Femur (tissue), 1 donor: ENCODE measurements around the gene MCCD1.

Experiments used
- DNase-seq: peaks from one replicate; pipeline ENCODE4 v3.0.0-alpha.2; 2017

The MCCD1 gene

DNA sequence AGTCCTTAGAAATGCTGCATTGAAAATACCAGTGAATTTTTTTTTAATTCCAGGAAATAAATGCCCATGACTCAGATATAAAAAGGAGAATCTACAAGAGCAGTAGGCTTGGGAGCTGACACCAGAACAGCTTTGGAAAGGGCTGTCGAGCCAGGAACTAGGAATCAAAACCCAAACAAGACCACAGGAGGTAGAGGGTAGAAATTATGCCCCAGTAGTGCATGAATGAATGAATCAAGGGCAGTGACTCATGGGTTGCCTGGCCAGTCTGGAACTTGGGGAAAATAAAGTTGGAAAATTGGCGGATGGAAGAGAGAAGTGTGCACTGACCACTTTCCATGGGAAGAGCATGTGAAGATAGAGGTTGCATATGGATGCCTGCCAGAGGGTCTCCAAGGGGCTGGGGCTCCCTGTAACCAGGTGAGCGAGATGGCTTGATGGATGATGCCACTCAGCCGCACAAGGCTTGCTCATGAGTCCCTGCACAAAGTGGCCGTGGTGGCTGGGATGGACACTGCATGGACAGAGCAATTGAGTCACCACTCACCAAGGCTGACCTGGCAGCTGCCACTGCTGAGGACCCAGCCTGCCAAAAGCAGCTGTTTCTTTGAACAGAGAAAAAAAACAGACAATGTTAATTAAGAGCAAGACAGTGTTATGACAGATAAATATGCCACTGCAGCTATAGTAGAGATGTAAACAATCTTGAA is 15.2 kb upstream of the MCCD1 start:
- no peak for DNase-seq

DNA sequence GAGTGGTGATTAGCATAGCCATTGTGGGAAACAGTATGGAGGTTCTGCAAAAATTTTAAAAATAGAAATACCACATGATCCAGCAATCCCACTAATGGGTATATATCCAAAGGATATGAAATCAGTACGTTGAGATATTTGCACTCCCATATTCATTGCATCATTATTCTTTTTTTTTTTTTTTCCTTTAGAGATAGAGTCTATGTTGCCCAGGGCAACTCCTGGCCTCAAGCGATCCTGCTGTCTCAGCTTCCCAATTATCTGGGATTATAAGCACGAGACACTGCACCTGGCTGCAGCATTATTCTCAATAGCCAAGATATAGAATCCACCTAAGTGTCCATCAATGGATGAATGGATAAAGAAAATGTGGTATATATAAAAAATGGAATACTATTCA is 6.9 kb upstream of the MCCD1 start:
- no peak for DNase-seq

DNA sequence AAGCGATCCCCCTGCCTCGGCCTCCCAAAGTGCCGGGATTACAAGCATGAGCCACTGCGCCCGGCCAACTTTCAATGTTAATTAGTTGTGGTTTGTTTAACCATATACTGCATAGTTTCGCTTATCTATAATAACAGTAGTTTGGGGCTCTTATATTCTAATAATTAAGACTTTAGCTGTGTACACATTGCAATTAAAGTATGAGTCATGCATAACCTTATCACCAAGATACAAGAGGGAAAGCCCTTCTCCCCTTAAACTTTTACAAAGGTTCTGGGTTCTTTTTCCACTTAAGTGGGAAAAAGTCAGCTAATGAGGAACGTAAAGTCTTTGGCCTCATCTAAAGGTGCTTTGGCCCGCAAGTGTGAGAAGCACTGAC is 3.2 kb upstream of the MCCD1 start:
- DNase-seq = no peak

DNA sequence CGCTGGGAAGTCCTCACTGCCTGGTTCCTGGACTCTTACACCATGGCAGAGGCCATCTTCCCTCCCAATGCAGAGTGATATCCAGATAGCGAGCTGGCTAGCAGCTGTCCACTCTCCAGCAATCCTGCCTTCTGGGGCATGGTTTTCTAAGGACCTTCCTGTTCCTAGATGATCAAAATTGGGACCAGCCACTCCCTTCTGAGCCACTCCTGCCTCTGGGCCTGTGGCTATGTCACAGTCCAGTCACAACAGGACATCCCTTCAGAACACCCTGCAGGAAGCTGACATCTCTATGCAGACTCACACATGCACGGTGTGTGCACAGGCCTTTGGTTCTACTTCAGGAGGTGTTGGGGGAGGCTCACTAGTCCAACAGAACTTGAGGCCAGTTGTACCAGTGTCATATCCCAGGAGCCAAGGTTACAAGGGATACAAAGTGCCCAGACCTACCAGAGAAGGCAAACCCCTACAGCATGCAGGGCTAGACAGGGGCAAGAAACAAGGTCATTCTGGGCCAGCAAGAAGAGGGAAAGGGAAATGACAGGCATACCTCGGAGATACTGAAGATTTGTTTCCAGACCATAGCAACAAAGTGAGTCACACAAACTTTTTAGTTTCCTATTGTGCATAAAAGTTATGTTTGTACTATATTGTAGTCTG is 2.7 kb upstream of the MCCD1 start:
- DNase-seq = no peak

DNA sequence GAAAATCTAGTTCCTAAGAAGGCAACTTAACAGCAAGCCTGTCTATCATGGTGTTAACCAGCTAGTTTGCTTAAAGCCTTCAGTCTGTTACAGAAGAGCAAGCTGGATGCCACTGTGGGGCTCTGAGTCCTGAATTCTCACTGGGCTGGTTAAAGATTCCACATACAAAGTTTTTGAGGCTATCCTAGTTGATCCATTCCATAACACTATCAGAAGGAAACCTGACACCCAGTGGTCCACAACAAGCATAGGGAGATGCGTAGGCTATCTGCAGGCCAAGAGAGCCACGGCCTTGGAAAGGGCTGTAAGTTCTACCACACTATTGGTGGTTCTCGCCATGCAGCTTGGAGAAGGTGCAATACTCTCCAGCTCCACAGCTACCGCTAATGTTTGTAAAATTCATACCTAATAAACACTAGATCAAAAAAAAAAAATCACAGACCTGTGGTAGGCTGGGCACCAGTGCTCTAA is 420 bp upstream of the MCCD1 start:
- DNase-seq = no peak

DNA sequence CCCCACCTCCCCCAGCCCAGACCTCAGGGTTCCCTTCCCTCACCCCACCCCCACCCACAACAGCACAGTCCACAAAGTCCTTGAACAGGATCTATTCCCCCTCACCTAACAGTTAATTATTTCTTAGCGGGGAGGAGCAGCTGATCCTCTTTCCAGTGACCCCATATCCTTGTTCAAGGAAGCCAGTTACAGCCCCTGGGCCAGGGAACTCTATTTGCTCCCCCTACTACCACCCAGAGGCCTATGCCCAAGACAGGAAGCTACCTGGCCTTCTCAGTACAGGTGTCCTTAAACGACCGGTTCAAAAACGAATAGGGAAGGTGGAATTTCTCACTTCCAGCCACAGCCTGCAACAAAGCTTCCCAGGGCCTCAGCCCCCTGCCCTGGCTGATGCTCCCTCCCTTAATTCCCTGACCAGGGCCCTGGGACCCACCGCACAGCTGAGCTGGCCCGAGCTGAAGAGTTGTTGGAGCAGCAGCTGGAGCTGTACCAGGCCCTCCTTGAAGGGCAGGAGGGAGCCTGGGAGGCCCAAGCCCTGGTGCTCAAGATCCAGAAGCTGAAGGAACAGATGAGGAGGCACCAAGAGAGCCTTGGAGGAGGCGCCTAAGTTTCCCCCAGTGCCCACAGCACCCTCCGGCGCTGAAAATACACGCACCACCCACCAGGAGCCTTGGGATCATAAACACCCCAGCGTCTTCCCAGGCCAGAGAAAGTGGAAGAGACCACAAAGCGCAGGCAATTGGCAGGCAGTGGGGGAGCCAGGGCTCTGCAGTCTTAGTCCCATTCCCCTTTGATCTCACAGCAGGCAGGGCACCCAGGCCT is 778 bp downstream of the MCCD1 start:
- peak; percentile 46 for DNase-seq

DNA sequence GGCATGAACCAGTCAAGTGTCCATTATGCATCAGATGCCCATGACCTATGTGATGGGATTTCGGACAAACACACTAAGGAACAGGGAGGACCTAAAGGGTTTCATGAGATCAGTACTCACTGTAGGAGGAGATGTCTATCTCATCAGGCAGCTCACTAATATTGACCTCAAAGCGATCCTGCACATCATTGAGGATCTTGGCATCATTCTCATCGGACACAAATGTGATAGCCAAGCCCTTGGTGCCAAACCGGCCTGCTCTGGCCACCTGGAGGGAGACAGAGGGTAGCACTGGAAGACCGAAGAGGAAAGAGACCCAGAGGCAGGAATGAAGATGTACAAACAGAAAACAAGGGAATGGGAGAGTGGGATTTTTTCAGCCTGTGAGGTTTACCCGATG is 1.9 kb downstream of the MCCD1 start:
- no peak for DNase-seq

DNA sequence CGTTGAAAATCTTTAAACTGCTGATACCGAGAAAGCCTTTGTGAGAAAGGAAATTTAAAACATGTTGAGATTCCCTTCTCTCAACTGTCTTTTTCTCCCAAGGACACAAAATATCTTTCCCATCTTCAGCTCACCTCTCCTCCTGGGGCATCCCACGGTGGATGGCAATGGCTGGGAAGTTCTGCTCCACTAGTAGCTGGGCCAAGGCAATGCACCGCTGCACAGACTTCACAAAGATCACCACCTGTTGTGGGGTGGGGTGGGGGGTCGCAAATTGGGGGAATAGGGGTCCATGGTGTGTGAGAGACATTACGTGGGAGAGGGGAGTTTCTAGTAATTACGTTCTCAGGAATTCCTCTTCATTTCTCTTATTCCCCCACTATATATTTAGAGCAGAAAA is 2.4 kb downstream of the MCCD1 start:
- no peak for DNase-seq

DNA sequence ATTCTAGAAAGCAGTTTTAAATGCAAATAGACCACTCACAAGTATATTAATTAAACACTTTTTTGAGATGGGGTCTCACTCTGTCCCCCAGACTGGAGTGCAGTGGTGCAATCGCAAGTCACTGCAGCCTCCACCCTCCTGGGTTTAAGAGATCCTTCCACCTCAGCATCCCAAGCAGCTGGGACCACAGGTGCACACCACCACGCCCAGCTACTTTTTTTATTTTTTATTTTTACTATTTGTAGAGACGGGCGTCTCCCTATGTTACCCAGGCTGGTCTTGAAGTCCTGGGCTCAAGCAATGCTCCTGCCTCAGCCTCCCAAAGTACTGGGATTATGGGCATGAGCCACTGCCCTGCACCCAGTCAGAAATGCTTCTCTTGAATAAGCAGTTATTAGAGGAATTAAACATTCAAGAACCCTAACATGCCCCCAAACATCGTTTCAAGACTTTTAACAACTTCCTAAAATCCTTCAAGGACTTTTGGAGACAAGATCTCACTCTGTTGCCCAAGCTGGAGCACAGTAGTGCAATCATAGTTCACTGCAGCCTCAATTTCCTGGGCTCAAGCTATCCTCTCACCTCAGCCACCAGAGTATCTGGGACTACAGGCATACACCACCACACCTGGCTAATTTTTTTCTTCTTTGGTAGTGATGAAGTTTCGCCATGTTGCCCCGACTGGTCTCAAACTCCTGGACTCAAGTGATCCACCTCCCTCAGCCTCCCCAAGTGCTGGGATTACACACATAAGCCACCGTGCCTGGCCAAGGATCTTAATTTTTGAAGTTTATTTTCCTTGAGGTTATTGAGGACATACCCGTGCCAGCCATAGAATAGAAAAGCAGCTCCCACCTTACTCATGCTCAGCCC is 3.2 kb downstream of the MCCD1 start:
- DNase-seq = no peak

DNA sequence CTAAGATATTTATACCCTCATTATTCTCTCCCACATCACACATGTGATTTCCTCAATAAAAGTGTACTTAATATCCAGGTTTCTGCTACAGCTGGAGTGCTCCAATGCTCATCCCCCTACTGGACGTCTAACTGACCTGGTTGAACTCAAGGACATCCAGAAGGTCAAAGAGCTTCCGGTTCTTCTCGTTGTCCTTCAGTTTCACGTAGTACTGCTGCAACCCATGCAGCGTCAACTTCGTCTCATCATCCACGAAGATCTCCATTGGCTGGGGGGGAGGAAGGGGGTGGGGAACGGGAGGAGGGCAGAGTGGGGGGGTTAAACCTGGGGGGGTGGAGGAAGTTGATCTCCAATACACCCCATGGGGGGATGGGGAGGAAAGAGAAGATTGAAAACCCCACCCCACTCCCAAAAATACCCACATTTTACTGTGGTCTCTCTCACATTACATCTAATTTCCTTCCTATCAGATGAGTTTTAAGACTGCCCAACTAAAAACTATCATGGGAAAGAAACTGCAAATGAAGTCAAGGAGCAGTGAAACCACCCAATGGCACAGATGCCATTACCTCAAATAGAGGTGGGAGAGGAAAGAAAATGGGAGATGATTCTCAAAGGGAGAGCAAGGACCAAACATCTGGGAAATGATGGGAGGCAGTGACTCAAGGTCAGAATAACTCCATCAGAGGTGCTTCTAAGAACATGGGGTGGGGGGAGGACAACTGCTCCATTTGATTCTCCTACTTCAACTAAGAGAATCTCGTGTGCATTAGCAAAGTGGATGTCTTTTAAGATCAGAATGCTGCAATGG is 4.1 kb downstream of the MCCD1 start:
- DNase-seq = no peak

DNA sequence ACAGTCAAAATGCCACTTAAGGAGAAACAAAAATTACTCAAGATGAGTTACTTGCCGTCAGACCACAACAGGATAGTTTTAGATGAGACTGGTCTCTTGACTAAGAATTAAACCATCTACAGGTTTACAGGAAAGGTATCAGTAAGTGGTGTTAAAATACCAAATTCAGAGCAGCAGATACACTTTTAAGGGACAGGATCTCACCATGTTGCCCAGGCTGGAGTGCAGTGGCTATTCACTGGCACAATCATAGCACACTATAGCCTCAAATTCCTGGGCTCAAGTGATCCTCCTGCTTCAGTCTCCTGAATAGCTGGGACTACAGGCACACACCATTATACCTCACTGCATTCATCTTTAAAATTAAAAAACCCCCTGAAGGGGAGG is 4.7 kb downstream of the MCCD1 start:
- no peak for DNase-seq

DNA sequence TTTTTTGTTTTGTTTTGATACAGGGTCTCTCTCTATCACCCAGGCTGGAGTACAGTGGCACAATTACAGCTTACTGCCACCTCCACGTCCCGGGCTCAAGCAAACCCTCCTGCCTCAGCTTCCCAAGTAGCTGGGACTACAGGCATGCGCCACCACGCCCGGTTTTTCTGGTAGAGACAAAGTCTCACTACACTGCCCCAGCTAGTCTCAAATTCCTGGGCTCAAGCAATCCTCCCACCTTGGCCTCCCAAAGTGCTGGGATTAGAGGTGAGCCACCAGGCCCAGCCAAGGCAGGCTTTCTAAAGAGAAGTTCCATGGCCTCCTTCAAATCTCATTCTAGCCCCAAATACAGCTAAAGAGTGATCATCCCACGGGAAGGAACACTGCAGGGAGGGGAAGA is 5.2 kb downstream of the MCCD1 start:
- no peak for DNase-seq

DNA sequence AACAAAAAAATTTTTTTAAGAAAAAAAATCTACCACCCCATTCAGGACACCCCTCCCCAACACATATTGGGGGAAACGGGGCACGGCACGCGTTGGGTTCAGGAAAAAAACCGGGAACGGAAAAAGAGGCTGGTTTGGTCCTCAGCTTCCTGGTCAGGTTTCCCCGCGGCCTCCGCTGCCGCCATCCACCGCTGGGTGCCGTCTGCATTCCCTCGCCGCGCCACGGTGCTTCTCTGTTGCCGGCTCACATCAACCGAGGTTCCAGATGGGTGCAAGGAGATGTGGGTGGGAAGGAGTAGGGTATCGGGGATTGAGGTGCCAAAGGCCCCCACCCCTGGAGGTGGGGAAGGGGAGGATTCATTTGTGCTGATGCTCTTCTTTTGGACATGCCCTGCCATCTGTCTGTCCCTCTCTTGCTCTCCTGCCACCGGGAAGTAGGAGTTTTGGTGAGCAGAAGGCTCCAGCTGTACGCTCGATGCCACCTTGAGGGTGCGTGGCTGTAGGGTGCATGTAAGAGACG is 5.8 kb downstream of the MCCD1 start:
- no peak for DNase-seq

DNA sequence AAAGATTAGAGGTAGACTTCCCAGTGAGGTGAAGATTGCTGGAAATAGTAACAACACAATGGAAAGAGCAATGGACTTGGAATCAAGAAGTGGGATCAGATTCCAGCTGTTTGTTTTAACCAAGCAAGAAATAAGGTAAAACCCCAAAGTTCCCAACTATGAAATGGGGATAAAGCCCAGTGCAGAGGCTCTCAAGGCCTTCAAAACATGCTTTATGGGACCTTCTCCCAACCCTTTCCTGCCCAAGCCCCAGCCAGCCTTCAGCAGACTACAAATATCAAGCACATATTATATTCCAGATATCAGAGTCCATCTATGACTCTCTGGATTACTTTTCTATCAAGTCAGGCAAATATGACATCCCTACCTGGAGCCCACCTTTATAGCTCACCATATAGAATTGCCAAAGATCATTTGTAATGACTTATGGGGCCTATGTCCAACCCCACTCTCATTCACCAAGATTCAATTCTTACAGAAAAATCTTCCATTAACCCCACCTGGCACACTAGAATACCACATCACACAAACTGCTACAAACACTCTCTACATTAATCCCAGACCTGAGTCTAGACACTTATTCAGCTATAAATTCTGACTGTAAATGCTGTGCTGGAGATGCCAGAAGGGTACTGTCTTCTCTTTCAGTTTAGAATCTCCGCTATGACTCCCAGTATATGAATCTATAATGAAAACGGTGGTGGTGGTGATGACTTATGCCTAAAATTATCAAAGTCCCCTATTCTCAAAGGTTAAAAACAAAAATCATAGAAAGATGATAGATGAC is 7.0 kb downstream of the MCCD1 start:
- DNase-seq = no peak

DNA sequence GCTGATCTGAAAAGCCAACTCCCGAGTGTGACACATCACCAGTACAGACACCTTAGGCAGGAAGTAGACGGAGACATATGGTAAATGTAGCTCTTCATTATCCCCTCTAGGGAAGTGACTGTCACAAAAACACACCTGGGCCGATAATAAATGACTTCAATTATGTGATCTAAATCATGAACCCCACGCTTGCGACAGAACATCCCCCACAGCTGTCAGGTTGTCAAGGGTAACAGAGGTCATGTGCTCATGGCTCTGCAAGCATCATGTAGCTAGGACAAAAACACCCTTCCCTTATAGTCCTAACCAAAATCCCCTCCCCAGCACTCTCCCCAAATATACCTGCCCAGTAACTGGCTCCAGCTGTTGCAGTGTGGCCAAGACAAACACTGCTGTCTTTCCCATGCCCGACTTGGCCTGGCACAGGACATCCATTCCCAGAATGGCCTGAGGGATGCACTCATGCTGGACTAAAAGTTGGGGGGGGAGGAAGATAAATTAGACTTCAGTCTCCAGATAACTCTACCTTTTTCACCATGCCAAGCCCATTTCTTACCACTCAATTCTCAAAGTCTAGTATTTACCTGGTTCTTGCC is 10.1 kb downstream of the MCCD1 start:
- DNase-seq = no peak

DNA sequence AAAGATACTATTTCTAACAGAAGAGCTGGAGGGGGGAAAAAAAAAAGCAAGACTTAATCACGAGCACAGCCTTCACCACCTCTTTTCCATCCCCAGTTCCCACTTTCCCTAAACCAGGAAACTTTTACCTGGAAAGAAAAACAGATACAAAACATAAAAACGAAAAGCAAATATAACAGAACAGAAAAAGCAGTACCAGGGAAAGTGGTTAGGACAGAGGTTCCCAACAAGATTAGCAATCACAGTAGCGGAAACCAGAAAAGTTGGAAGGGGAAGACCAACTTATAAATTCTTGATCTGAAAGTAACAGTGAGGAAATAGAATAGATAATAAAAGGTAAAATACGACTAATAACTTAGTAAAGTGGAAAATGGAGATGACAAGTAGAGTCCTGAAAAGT is 11.9 kb downstream of the MCCD1 start:
- no peak for DNase-seq

DNA sequence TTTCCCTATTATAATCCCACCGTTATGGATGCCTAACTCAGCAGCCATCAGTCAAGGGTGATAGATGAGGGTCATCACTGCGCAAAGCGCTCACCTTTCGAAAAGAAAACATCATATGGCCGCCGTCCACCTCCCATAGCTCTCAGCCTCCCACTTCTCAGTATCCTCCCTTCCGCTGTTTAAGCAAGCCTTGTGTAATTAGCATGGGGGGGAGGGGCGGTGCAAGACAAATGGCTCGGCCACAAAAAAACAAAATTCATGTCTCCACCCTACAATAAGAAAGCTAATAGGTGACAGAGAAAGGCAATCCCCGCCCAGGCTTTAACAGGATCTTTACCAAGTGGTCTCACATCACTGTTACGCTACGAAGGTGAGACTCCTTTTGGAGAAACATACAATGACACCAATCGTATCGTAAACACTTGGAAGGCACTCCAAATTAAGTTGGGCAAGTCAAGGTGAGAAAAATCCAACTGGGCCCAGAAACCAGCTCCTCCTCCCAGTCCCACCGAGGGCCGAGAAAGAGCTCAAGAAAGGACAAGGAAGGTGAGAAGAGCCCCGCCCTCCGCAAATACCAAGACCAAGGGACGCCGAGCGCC is 12.4 kb downstream of the MCCD1 start:
- DNase-seq = peak; percentile 61

DNA sequence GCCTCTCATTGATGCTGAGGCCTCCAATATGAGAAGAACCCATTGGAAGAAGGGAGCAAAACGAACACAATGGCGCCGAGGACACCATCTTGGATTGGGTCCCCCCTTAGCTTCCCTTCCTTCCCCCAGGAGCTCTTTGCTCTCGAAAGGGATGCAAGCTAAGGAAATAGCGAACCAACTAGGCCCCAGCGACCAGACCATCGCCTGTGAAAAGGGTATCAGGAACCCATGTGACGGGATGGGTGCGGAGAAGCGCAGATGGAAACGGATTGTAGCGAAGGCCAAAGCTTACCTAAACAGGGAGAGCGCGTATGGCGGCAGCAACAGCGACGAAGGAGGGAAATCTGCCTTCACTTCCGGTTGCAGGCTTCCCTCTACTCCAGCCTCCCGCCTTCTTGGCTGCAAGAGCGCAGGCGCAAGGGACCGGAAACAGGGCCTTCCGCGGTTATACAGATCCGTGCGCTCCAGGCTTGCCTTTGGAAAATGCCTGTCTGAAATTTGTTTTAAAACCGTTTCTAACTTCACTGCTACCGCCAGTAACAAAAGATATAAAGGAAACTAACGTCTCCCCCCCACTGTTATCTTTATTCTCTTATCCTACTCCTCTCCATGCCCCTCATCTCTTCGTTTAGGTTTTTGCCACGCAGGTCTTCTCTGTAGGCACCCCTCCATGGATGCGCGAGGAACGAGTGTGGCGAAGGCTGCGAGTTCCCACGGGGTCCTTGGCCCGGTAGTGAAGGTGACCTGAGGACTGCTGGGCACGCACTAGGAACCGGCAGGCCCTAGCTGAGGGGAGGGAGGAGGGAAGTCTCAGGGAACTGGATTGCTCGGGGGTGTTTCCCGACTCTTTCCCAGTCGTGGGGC is 13.1 kb downstream of the MCCD1 start, which contains the start of gene DDX39B:
Gene DDX39B, minus strand, starts transcription at position 346 of the 864 bp plus-strand sequence. CDS start 1,471 bp downstream, outside the sequence.
- peak; percentile 97 for DNase-seq

DNA sequence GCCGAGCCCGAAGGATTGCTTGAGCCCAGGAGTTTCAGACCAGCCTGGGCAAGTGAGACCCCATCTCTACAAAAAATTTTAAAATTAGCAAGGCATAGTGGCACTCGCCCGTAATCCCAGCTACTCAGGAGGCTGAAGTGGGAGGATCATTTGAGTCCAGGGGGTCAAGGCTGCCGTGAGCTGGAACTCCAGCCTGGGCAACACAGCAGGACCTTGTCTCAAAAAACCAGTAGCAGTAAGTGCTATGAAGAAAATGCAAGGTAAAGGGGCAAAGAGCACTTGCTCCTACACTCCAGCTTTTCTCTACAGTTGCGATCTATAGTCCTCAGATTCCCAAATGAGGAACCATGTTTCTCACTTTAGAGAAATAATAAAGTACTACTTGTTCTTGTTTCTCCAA is 14.9 kb downstream of the MCCD1 start:
- DNase-seq = no peak
